Astrocyte (in vitro differentiated cells and primary cell): ENCODE data around the gene FPGS.

Experiments
- CTCF ChIP-seq: IDR thresholded peaks from 2 replicates; pipeline ENCODE4 v1.5.1; 2011; ENCODE audit warnings: low read depth, mild to moderate bottlenecking, inconsistent platforms, low read length, moderate library complexity; ENCODE audit not compliant: insufficient read depth
- EZH2 ChIP-seq: IDR thresholded peaks from 2 replicates; pipeline ENCODE4 v1.6.1; 2012; ENCODE audit warnings: mild to moderate bottlenecking, low read length, inconsistent platforms; ENCODE audit not compliant: insufficient read depth

GRCh38 chr9:127772603-127773002 is 30.1 kb upstream of the FPGS start:
- TF ChIP-seq CTCF, result no peak
- no peak for TF ChIP-seq EZH2
